ENCODE results near the gene C12orf42. TPM values are rescaled to one million over a fixed set of nuclear protein-coding genes. Genes with fewer than 3 reads are reported as not detected.

The C12orf42 gene
- total and polyA plus RNA-seq, 8 donors, result not detected

DNA sequence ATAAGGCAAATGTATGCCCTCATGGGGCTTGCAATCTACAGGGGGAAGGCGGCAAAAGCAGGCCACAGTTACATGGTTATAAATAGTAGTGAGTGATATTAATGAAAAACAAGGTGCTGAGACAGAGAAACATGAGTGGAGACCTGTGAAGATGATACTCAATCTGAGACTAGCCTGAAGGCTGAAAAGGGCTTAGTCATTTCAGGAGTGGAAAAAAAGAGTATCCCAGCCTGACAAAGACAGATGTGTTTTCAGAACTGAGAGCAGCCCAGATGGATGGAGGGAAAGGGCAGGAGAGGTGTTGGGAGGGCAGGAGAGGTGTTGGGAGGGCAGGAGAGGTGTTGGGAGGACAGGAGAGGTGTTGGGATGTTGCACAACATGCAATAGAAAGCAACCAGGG is 181.9 kb downstream of the C12orf42 start:
- intact Hi-C loops (cut with DNase I; ENCODE audit: low total_unique reads), result no loop called here
- Histone ChIP-seq H3K27ac (no peak overlapping the region), H3K4me1 (no peaks in the 10 kb centered on the region), H3K9me3 (peaks cover 0 to 8% (median 3%) of the 10 kb centered on the region in 4 donors), H3K4me3 (no peak overlapping the region), H3K27me3 (no peaks in the 10 kb centered on the region), H3K36me3 (no peaks in the 10 kb centered on the region)
- WGBS, 5 donors, result 65 to 91% (median 79%) methylated on average over 1 of the region's 1 CpG
- DNase-seq, result no peak
- TF ChIP-seq, protein P1, sequence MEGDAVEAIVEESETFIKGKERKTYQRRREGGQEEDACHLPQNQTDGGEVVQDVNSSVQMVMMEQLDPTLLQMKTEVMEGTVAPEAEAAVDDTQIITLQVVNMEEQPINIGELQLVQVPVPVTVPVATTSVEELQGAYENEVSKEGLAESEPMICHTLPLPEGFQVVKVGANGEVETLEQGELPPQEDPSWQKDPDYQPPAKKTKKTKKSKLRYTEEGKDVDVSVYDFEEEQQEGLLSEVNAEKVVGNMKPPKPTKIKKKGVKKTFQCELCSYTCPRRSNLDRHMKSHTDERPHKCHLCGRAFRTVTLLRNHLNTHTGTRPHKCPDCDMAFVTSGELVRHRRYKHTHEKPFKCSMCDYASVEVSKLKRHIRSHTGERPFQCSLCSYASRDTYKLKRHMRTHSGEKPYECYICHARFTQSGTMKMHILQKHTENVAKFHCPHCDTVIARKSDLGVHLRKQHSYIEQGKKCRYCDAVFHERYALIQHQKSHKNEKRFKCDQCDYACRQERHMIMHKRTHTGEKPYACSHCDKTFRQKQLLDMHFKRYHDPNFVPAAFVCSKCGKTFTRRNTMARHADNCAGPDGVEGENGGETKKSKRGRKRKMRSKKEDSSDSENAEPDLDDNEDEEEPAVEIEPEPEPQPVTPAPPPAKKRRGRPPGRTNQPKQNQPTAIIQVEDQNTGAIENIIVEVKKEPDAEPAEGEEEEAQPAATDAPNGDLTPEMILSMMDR (IDR thresholded peaks at IDR 0.05), result no peak
- no peak for TF ChIP-seq POLR2AphosphoS5 (IDR thresholded peaks at IDR 0.05)
- no peak for TF ChIP-seq EP300 (IDR thresholded peaks at IDR 0.05)
- no peak for TF ChIP-seq POLR2A (IDR thresholded peaks at IDR 0.05)

- no peaks in the 10 kb centered on the region for H3K27me3 ChIP-seq
- H3K36me3 ChIP-seq, result no peaks in the 10 kb centered on the region
- 86 to 93% (median 91%) methylated on average over 3 of the region's 3 CpGs for WGBS, 5 donors
- no peak overlapping the region for H3K4me3 ChIP-seq
- no peak for DNase-seq
- no peaks in the 10 kb centered on the region for H3K4me1 ChIP-seq
- H3K27ac ChIP-seq, result no peak overlapping the region
- TF ChIP-seq, protein P1 (IDR thresholded peaks at IDR 0.05), result no peak
- TF ChIP-seq EP300 (IDR thresholded peaks at IDR 0.05) (no peak), POLR2AphosphoS5 (IDR thresholded peaks at IDR 0.05) (no peak), POLR2A (IDR thresholded peaks at IDR 0.05) (no peak)
- peaks cover 0 to 8% (median 3%) of the 10 kb centered on the region in 4 donors for H3K9me3 ChIP-seq
- intact Hi-C loops (cut with DNase I; ENCODE audit: low total_unique reads), result no loop called here
These were observed 182.9 kb downstream of the C12orf42 start for GRCh38 chr12:103312742-103313354.

DNA sequence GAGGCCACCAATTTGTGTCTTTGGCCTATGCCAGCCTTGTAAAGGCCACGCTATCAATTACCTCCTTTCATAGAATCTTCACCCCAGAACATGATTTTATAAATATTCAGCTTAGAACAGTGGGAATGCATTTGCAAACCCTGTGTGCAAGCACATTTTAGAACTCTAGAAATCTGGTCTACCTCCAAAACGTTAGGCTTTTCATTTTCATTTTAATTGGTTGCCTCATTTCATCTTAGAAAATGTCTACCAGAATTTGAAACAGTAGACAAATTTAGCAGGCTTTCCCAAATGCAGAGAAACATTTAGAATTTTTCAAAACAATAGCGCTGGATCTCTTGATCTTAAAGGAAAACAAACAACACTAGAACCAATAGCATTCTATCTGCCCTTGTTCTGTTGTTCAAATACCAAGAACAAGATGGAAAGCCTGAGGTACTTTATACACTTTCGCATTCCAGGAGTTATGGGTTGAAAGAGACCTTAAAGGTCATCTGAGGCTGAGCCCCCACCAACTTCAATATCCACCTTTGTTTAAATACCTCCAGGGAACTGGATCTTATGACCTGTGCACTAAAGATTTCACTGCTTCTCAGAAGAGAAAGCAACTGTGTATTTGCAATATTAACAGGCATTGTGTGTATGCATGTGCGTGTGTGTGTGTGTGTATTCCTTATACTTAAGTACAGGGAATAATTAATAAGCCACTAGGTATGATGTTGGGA is 185.1 kb downstream of the C12orf42 start:
- H3K27me3 ChIP-seq, result no peaks in the 10 kb centered on the region
- WGBS, 5 donors, result 54 to 74% (median 67%) methylated on average over 5 of the region's 5 CpGs

GRCh38 chr12:103308396-103308795 is 187.4 kb downstream of the C12orf42 start:
- DNase-seq, result no peak
- 71 to 89% (median 80%) methylated on average over 1 of the region's 1 CpG for WGBS, 5 donors
- Histone ChIP-seq H3K27me3 (no peaks in the 10 kb centered on the region), H3K27ac (no peak overlapping the region), H3K4me3 (no peak overlapping the region), H3K9me3 (no peaks in the 10 kb centered on the region), H3K36me3 (no peaks in the 10 kb centered on the region), H3K4me1 (no peaks in the 10 kb centered on the region)
- intact Hi-C loops (cut with DNase I; ENCODE audit: low total_unique reads), result no loop called here
- TF ChIP-seq EP300 (IDR thresholded peaks at IDR 0.05) (no peak), POLR2AphosphoS5 (IDR thresholded peaks at IDR 0.05) (no peak), POLR2A (IDR thresholded peaks at IDR 0.05) (no peak)
- TF ChIP-seq, protein P1 (IDR thresholded peaks at IDR 0.05), result no peak

More for the DNA sequence above, 185.1 kb downstream of the C12orf42 start:
- DNase-seq, result no peak
- H3K36me3 ChIP-seq, result no peaks in the 10 kb centered on the region
- intact Hi-C loops (cut with DNase I; ENCODE audit: low total_unique reads), result no loop called here
- H3K4me3 ChIP-seq, result no peak overlapping the region
- H3K27ac ChIP-seq, result no peak overlapping the region
- H3K4me1 ChIP-seq, result no peaks in the 10 kb centered on the region
- TF ChIP-seq POLR2A (IDR thresholded peaks at IDR 0.05) (no peak), EP300 (IDR thresholded peaks at IDR 0.05) (no peak), POLR2AphosphoS5 (IDR thresholded peaks at IDR 0.05) (no peak)
- TF ChIP-seq, protein P1 (IDR thresholded peaks at IDR 0.05), result no peak
- no peaks in the 10 kb centered on the region for H3K9me3 ChIP-seq
